Spleen (tissue), 11 donors: ENCODE measurements around the gene LRRC53. TPM values are rescaled to one million over a fixed set of nuclear protein-coding genes. Genes with fewer than 3 reads are reported as not detected.

ENCODE experiments used
- DNase-seq: peaks from one replicate; pipeline ENCODE4 v3.0.0-alpha.2; 2020
- H3K27ac ChIP-seq, 8 donors: fragments of 200-600 bp; sonication (generic) in 7 of 8; 1 replicate in 4 of 8; 2 replicates in 4 of 8; pipeline versions ENCODE4 v1.5.0 to v1.8.0; 2016 to 2021; ENCODE audit warnings: inconsistent platforms in 4 of 8, mild to moderate bottlenecking in 4 of 8, moderate library complexity in 1 of 8
- H3K27me3 ChIP-seq, 7 donors: fragments of 200-600 bp; sonication (generic) in 6 of 7; replicated peaks in 1 of 7; 1 replicate in 4 of 7; 2 replicates in 3 of 7; pipeline versions ENCODE4 v1.5.0 to v1.8.0; 2016 to 2021; ENCODE audit warnings: inconsistent platforms in 3 of 7, mild to moderate bottlenecking in 1 of 7
- H3K36me3 ChIP-seq, 6 donors: fragments of 200-600 bp; sonication (generic) in 5 of 6; 1 replicate in 4 of 6; 2 replicates in 2 of 6; pipeline versions ENCODE4 v1.5.0 to v1.8.0; 2016 to 2021; ENCODE audit warnings: inconsistent platforms in 2 of 6
- H3K4me1 ChIP-seq, 6 donors: fragments of 200-600 bp; sonication (generic) in 5 of 6; 1 replicate in 3 of 6; 2 replicates in 3 of 6; pipeline versions ENCODE4 v1.5.0 to v1.8.0; 2016 to 2021; ENCODE audit warnings: inconsistent platforms in 3 of 6
- H3K4me3 ChIP-seq, 8 donors: fragments of 200-600 bp; sonication (generic) in 7 of 8; 1 replicate in 4 of 8; 2 replicates in 4 of 8; pipeline versions ENCODE4 v1.5.0 to v1.8.0; 2016 to 2021; ENCODE audit warnings: inconsistent platforms in 4 of 8, mild to moderate bottlenecking in 4 of 8, moderate library complexity in 2 of 8
- H3K9me3 ChIP-seq, 8 donors: fragments of 200-600 bp; sonication (generic) in 7 of 8; 1 replicate in 4 of 8; 2 replicates in 4 of 8; pipeline versions ENCODE4 v1.5.0 to v1.8.0; 2016 to 2021; ENCODE audit warnings: inconsistent platforms in 4 of 8
- POLR2A ChIP-seq, 3 donors: fragments of 450-650 bp; IDR thresholded peaks; one replicate each; pipeline ENCODE4 v1.5.1; 2017; ENCODE audit warnings: antibody characterized with exemption in 3 of 3, mild to moderate bottlenecking in 1 of 3
- POLR2AphosphoS5 ChIP-seq, 3 donors: sonication (generic); formaldehyde crosslinking; IDR thresholded peaks; one replicate each; pipeline ENCODE4 v1.5.1; 2017; ENCODE audit warnings: antibody characterized with exemption in 3 of 3
- WGBS, 5 donors: extraction: QIAGEN DNeasy Blood & Tissue Kit in 3 of 5; methylation state at CpG; one replicate each; pipeline versions ENCODE4 v1.1.5 to v1.1.7; 2013 to 2018; 5-methylcytosine and 5-hydroxymethylcytosine counted together
- intact Hi-C: fragments of 100-400 bp; cut with DNase I; formaldehyde crosslinking; loops from one replicate; pipeline ENCODE4 v1.15.0; 2023; ENCODE audit warnings: low total_unique reads
- polyA plus RNA-seq, 3 donors: library from polyadenylated mRNA; stranded (reverse); fragments of 200-250 nt; gene quantifications; one replicate each; pipeline ENCODE4 v1.2.1, GENCODE V29; 2013
- total RNA-seq, 7 donors: library from RNA; depleted of rRNA in 3 of 7; stranded (reverse); fragments of >200 nt in 3 of 7; fragmentation: NEBNext Ultra II Directional in 4 of 7; extraction: Animal tissue kit (Norgen Biotek cat#: 25700) in 4 of 7; gene quantifications; one replicate each; pipeline versions ENCODE4 v1.1.0 to v1.2.1, GENCODE V29; 2016 to 2021
- TF ChIP-seq, protein P1 (sequence below), 11 experiments: fragments of 200-600 bp in 7 of 11; fragments of 450-650 bp in 4 of 11; sonication (generic) in 4 of 11; IDR thresholded peaks in 8 of 11; conservative IDR thresholded peaks in 3 of 11; 1 replicate in 7 of 11; 2 replicates in 4 of 11; pipeline versions ENCODE4 v1.4.0 to v1.8.0; 2016 to 2021; ENCODE audit warnings: antibody characterized with exemption in 11 of 11, inconsistent platforms in 4 of 11, mild to moderate bottlenecking in 1 of 11
- donor health status: healthy with polysubstance abuse.
- donor health status: DM: no; HTN: no; CAD: no; lungs with moderate emphysema.
- donor health status: DM: no; HTN: no; CAD: no.
- donor health status: Bipolar disorder and iron deficiency.
- donor health status: healthy.
- donor health status: DM: no; HTN: no; CAD: no.
- donor health status: DM: yes; HTN: yes; CAD: no.

Gene LRRC53
- total and polyA plus RNA-seq, 10 donors = not detected

DNA sequence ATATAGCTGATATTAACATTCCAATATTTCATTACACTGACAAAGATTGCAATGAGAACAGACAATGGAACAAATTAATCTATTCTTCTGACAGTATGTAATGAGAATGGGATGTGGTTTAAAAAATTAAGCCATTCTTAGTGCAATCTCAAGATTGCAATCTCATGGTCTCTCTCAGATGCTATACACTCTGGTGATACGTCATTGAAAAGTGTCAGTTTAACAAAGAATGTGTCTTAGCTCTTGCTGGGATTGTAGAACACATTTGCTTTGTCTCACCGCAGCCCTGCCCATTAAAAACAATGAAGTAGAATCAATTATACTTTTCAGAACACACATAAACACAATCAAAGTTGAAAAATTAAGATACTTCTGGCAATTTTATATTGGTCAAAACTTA lies 55.2 kb downstream of the LRRC53 start:
- Histone ChIP-seq H3K4me1 (peaks cover 0 to under 1% (median 0%) of the 10 kb centered on the region in 6 donors), H3K4me3 (no peak overlapping the region), H3K27me3 (no peaks in the 10 kb centered on the region), H3K36me3 (no peaks in the 10 kb centered on the region), H3K9me3 (no peaks in the 10 kb centered on the region), H3K27ac (no peak overlapping the region)
- DNase-seq = no peak
- WGBS, 5 donors = 70 to 83% (median 75%) methylated on average over 2 of the region's 2 CpGs
- TF ChIP-seq POLR2A (IDR thresholded peaks at IDR 0.05) = no peak
- TF ChIP-seq, protein P1, sequence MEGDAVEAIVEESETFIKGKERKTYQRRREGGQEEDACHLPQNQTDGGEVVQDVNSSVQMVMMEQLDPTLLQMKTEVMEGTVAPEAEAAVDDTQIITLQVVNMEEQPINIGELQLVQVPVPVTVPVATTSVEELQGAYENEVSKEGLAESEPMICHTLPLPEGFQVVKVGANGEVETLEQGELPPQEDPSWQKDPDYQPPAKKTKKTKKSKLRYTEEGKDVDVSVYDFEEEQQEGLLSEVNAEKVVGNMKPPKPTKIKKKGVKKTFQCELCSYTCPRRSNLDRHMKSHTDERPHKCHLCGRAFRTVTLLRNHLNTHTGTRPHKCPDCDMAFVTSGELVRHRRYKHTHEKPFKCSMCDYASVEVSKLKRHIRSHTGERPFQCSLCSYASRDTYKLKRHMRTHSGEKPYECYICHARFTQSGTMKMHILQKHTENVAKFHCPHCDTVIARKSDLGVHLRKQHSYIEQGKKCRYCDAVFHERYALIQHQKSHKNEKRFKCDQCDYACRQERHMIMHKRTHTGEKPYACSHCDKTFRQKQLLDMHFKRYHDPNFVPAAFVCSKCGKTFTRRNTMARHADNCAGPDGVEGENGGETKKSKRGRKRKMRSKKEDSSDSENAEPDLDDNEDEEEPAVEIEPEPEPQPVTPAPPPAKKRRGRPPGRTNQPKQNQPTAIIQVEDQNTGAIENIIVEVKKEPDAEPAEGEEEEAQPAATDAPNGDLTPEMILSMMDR (IDR thresholded peaks at IDR 0.05 in 8 of 11, conservative IDR thresholded peaks at IDR 0.05 in 3 of 11) = no peak
- no peak for TF ChIP-seq POLR2AphosphoS5 (IDR thresholded peaks at IDR 0.05)
- intact Hi-C loops = no loop called here

DNA sequence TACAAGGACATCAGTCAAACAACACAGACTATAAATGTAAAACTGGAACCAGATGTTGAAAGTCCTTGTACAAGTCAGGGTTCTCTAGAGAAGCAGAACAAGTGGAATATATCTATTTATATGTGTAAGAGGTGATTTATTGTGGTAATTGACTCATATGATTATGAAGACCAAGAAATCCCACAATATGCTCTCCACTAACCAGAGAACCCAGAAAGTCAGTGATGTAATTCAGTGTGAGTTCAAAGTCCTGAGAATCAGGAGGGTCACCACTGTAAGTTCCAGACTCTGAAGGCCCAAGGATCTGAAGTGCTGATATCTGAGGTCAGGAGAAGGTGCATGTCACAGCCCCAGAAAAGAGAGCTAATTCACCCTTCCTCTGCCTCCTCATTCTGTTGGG lies 57.0 kb downstream of the LRRC53 start:
- Histone ChIP-seq H3K9me3 (peaks cover 0 to 6% (median 0%) of the 10 kb centered on the region in 8 donors), H3K4me3 (no peak overlapping the region), H3K27me3 (no peaks in the 10 kb centered on the region), H3K36me3 (no peaks in the 10 kb centered on the region), H3K4me1 (no peaks in the 10 kb centered on the region), H3K27ac (no peak overlapping the region)
- intact Hi-C loops = no loop called here
- DNase-seq = no peak
- TF ChIP-seq POLR2AphosphoS5 (IDR thresholded peaks at IDR 0.05) (no peak), POLR2A (IDR thresholded peaks at IDR 0.05) (no peak)
- TF ChIP-seq, protein P1 (IDR thresholded peaks at IDR 0.05 in 8 of 11, conservative IDR thresholded peaks at IDR 0.05 in 3 of 11) = no peak

DNA sequence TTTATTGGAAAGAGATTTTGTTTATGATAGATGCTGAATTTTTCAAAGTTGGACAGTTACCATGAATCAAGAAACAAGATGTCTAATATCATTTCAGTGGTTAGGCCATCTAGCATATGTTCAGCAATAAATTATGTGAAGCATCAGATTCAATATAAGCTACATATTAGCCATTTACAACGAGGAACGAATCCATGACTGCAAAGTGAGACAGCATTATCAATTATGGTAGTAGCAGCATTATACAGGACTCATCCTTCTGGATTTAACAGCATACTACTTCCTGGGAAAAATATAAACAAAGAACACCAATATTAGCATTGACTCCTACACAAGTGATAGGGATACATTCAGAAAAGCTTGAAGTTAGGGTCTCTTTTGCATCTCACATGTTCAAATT lies 59.1 kb downstream of the LRRC53 start:
- intact Hi-C loops = no loop called here
- Histone ChIP-seq H3K27ac (no peak overlapping the region), H3K9me3 (peaks cover 0 to 8% (median 0%) of the 10 kb centered on the region in 8 donors), H3K4me3 (no peak overlapping the region), H3K27me3 (no peaks in the 10 kb centered on the region), H3K4me1 (no peaks in the 10 kb centered on the region), H3K36me3 (no peaks in the 10 kb centered on the region)
- no peak for TF ChIP-seq POLR2AphosphoS5 (IDR thresholded peaks at IDR 0.05)
- no peak for TF ChIP-seq POLR2A (IDR thresholded peaks at IDR 0.05)
- TF ChIP-seq, protein P1 (IDR thresholded peaks at IDR 0.05 in 8 of 11, conservative IDR thresholded peaks at IDR 0.05 in 3 of 11) = no peak
- 79 to 87% (median 84%) methylated on average over 2 of the region's 2 CpGs for WGBS, 5 donors
- no peak for DNase-seq

DNA sequence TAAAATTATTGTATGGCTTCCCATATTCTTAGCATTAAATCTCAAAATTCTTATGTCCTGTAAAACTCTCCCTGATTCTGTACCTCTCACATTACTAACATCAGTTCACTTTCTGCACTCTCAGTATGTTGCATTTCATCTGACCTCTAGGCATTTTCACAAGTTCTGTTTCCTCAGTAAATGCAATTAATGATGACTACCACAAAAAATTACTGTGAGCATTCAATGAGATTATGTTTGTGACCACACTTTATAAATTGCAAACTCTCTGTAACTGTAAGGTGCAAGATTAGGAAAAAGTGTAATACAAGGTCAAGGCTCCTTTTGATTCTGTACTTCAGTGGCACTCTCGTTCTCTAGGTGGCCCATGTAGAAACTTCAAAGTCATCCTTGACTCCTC lies 60.4 kb downstream of the LRRC53 start:
- intact Hi-C loops = no loop called here
- Histone ChIP-seq H3K4me3 (no peak overlapping the region), H3K27me3 (no peaks in the 10 kb centered on the region), H3K4me1 (no peaks in the 10 kb centered on the region), H3K9me3 (peaks cover 0 to 8% (median 0%) of the 10 kb centered on the region in 8 donors), H3K36me3 (no peaks in the 10 kb centered on the region), H3K27ac (no peak overlapping the region)
- no peak for DNase-seq
- no peak for TF ChIP-seq POLR2A (IDR thresholded peaks at IDR 0.05)
- no peak for TF ChIP-seq POLR2AphosphoS5 (IDR thresholded peaks at IDR 0.05)
- TF ChIP-seq, protein P1 (IDR thresholded peaks at IDR 0.05 in 8 of 11, conservative IDR thresholded peaks at IDR 0.05 in 3 of 11) = no peak
- WGBS, 5 donors = 65 to 77% (median 71%) methylated on average over 1 of the region's 1 CpG
